ENCODE data around the gene ADGRD2. TPM values are rescaled to one million over a fixed set of nuclear protein-coding genes. Genes with fewer than 3 reads are reported as not detected.
A peak's percentile ranks its signal among the peaks of the same experiment; 100 is the strongest.

Gene ADGRD2
- total RNA-seq, 1 experiment from 2014 or later = not detected

- no peak for DNase-seq (ENCODE audit: low spot score)
Observed at GRCh38 chr9:124438091-124438490, 12.2 kb upstream of the ADGRD2 start.

- peak; percentile 39 for DNase-seq (ENCODE audit: low spot score)
Observed at GRCh38 chr9:124439086-124439485, 11.2 kb upstream of the ADGRD2 start.

GRCh38 chr9:124439686-124440243 lies 10.5 kb upstream of the ADGRD2 start:
- no peak for DNase-seq (ENCODE audit: low spot score)

GRCh38 chr9:124440786-124441185 lies 9.5 kb upstream of the ADGRD2 start:
- no peak for DNase-seq (ENCODE audit: low spot score)

GRCh38 chr9:124441291-124441690 lies 9.0 kb upstream of the ADGRD2 start:
- DNase-seq (ENCODE audit: low spot score) = no peak

GRCh38 chr9:124442379-124442778 lies 7.9 kb upstream of the ADGRD2 start:
- DNase-seq (ENCODE audit: low spot score) = no peak

- no peak for DNase-seq (ENCODE audit: low spot score)
Observed at GRCh38 chr9:124442826-124443225, 7.4 kb upstream of the ADGRD2 start.

- no peak for DNase-seq (ENCODE audit: low spot score)
Observed at GRCh38 chr9:124443625-124444024, 6.6 kb upstream of the ADGRD2 start.

- DNase-seq (ENCODE audit: low spot score) = no peak
Observed at GRCh38 chr9:124444166-124444565, 6.1 kb upstream of the ADGRD2 start.

- DNase-seq (ENCODE audit: low spot score) = no peak
Observed at GRCh38 chr9:124447297-124447661, 3.0 kb upstream of the ADGRD2 start.

- DNase-seq (ENCODE audit: low spot score) = no peak
Observed at GRCh38 chr9:124448019-124448418, 2.2 kb upstream of the ADGRD2 start.

GRCh38 chr9:124449381-124450151 lies 685 bp upstream of the ADGRD2 start:
- DNase-seq (ENCODE audit: low spot score) = no peak

- DNase-seq (ENCODE audit: low spot score) = no peak
Observed at GRCh38 chr9:124450931-124451661, 845 bp downstream of the ADGRD2 start.

GRCh38 chr9:124452326-124452725 lies 2.1 kb downstream of the ADGRD2 start:
- DNase-seq (ENCODE audit: low spot score) = no peak

- DNase-seq (ENCODE audit: low spot score) = no peak
Observed at GRCh38 chr9:124452841-124453585, 2.8 kb downstream of the ADGRD2 start.

GRCh38 chr9:124453586-124454191 lies 3.4 kb downstream of the ADGRD2 start:
- no peak for DNase-seq (ENCODE audit: low spot score)

GRCh38 chr9:124454296-124454695 lies 4.0 kb downstream of the ADGRD2 start:
- no peak for DNase-seq (ENCODE audit: low spot score)

- no peak for DNase-seq (ENCODE audit: low spot score)
Observed at GRCh38 chr9:124454791-124455443, 4.7 kb downstream of the ADGRD2 start.

GRCh38 chr9:124455820-124456219 lies 5.6 kb downstream of the ADGRD2 start:
- no peak for DNase-seq (ENCODE audit: low spot score)

- no peak for DNase-seq (ENCODE audit: low spot score)
Observed at GRCh38 chr9:124456341-124457078, 6.3 kb downstream of the ADGRD2 start.
